GM19452 (cell line): ENCODE data around the gene ZNF678.

ENCODE experiments used
- ATAC-seq: cut with Tn5 transposase; IDR thresholded peaks from one replicate; pipeline ENCODE4 v1.9.1; 2021; ENCODE audit not compliant: unreplicated experiment

The ZNF678 gene

DNA sequence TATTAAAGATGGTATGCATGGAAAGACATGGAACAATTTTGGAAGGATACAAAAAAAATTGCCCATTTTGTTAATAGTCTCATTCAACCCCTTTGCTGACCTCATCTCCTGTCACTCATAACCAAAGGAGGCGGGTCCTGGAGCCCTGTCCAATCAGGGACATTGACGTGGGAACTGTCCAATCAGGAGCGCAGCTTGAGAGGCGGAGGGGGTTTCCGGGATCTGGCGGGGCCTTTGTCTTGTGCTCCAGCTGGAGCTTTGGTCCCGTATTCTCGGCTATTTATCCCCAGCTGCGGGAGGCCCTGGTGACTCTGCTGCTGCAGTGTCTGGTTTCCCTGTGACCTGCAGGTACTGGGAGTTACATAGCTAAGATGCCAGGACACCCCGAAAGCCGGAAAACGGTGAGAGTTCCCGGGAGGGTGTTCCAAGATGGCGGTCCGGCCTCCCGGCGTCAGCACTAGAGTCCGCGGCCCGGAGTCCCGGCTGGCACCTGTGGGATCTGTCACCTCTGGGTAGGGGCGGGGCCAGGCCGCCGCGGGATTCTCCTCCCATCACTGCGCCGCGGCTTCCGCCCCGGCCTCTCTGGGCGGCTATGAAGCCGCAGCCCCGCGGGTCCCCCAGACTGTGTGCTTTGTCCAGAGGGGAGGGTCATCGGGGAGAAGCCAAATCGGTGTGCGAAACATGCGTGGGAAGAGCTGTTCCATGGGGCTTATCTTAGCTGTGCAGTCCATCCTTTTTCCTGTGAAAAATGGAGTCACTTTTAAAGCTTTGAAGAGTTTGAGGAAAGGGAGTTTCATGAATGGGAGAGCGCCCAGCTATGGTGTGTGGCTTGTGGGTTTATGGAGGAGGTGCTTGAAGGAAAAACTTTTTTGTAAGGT, at the start of gene ZNF678:
TSS of gene ZNF678 (plus strand) at position 233 of the 878 bp plus-strand sequence. CDS start 87,436 bp downstream, outside the sequence.
- ATAC-seq, result peak; percentile 95

DNA sequence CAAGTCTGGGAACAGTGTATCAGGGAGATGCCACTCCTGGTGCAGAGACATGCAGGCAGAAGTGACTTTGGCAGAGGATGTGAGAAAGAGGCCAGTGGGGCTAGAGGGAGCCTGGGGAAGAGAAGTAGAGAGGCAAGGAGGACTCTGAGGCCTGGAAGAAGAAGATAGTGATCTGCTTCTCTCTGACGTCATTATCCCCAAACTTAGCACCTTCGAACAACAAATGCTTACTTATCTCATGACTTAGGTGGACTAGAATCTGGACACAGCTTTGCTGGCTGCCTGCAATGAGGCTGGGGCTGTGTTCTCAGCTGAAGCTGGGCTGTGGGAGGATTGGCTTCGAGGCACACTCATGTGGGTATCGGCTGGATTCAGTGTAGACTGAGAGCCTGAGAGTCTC, 44.5 kb upstream of the ZNF678 start:
- no peak for ATAC-seq

DNA sequence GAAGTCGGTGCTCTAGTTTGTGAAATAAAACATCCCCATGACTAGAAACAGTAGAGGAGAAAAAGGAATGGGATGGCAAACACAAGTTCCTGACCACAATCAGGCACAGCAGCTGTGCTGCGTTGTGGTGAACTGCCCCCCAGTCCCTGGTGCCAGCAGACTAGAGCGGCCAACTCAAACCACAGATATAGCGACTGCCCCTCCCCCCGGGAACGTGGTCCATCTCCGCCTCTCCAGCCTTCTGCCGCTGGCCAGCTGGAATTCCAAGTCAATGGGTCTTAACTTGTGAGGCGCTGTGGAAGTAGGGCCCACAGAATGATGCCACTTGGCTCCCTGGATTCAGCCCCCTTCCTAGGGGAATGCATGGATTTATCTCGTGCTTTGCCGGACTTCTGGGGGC, 41.6 kb upstream of the ZNF678 start:
- ATAC-seq, result no peak

DNA sequence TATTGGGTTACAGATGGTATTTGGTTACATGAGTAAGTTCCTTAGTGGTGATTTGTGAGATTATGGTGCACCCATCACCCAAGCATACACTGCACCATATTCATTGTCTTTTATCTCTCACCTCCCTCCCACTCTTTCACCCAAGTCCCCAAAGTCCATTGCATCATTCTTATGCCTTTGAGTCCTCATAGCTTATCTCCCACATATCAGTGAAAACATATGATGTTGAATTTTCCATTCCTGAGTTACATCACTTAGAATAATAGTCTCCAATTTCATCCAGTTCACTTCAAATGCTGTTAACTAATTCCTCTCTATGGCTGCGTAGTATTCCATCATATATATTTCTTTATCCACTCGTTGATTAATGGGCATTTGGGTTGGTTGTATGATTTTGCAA, 36.8 kb upstream of the ZNF678 start:
- no peak for ATAC-seq

DNA sequence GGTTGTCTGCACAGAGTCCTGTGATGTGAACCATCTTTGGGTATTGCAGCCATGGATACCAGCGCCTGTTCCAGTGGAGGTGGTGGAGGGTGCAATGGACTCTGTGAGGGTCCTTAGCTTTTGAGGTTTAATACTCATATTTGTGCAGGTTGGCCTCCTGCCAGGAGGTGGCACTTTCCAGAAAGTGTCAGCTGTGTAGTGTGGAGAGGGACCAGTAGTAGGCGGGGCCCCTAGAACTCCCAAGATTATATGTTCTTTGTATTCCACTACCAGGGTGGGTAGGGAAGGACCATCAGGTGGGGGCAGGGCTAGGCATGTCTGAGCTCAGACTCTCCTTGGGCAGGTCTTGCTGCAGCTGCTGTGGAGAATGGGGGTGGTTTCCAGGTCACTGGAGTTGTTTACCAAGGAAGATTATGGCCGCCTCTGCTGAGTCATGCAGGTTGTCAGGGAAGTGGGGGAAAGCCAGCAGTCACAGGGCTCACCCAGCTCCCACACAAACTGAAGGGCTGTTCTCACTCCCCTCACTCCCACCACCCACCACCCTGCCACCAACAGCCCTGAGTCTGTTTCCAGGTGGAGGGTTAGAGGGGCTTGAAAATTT, 31.2 kb upstream of the ZNF678 start:
- no peak for ATAC-seq

DNA sequence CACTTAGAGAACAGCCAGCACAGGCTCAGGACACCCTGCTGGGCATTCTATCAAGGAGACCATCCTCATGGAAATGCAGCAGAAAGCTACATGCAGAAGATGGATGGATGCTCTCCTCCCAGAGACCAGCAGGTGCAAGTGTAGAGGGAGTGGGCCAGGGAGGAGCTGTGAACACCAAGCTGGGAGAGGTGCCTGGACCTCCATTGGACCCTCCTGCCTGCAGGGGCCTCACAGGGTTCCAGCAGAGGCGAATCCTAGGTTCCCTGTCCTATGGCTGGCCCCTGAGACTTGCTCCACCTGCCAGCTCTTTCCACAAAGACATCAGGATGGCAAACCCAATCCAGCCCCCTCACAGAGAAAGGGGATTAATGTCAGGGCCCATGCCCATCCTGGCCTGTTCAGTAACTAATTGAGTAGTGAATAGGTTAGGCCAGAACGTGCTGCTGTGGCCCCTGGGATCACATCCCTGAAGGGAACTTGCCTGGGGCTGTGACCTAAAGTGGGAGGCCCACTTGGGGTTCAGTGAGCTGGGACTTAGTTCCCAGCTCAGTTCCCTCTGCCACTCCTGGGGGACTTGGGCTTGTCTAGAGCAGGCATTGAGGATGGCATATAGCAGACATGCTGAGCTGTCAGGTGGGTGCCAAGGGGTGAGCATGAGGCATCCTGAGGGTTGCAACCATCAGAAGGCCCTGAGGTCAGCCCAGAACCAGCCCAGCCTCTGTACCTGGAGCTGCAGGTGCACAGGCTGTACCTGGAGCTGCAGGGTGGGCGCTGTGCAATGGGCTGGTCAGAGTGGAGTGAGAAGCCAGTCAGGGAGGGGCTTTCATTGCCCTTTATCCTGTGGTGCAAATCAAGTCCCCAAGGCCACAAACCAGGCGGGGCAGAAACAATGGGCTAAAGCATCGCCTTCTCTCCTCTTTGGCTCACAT, 22.9 kb upstream of the ZNF678 start:
- no peak for ATAC-seq

DNA sequence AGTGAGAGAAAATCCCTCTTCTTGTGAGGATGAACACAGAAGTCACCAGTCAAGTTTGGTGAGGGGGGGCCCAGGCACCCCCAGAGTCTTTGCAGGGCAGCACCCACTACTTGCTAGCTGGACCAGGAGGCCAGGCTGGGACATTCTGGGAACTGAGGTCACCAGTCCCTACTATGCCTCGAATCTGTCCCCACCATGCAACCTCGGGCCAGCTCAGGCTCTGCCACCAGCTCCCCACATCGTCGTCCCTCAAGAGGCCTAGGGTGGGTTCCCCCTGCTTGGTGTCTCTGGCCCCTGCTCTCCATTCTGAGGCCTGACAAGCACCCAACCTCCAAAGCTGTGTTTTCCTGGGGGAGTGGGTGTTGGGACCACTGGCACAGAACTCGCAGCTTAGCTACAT, 22.2 kb upstream of the ZNF678 start:
- no peak for ATAC-seq

DNA sequence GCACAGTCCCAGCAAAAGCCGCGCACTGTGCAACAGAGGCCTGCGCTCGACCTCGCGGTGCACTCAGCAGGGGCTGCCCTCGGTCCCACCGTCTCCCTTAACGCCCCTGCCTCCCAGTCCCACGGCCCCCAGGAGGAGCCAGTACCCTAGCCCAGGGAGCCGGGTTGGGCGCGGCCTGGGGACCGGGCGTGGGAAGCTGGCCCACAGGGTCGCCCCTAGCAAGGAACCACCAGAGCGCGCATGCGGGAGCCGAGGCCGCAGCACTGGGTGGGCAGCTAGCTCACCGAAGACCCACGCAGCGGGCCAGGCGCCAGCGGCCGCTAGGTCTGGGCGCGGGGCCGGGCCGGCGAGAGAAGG, 21.6 kb upstream of the ZNF678 start:
- ATAC-seq, result no peak

DNA sequence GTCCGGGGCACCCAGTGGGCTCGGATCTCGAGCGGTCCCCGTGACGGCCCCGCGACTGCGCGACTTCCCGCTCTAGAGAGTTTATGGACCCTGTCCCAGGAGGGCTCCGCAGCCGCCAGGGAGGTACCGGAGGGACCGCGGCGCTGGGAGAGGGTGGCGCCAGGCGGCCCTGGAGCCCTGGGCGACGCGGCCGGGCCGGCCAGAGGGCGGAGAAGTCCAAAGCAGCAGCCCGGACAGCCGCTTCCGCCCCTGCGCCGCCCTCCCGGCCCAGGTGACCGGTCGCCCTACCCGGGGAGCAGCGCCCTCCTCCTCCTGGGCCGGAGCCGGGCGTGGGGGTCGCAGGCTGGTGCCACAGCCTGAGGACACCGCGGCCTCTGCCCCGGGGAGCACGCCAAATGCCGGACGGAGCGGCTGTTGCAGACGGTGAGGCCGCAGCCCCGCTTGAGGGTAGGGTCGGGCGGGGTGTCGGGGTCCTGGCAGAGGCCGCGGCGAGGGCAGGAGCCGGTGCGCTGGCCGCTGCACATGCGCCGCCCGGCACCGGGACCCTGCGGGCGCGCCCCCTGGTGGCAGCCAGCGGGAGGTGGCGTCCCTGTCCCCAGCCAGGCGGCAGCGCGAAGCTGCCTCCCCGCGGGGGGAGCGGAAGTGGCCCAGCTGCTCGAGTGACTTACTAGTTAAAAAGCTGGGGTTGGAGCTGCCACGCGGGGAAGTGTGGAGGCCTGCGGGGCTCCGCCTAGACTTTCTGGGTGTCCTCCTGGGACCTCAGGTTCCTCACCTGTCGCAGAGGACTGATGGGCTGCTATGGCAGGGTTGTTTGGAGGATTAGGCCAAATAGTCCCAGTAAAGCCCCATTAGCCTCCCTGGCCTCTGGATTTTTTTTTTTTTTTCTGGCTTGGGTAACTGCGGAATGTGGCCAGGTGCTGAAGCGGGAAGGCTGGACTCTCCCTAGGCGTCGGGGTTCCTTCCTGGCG, 20.9 kb upstream of the ZNF678 start:
- peak; percentile 95 for ATAC-seq

DNA sequence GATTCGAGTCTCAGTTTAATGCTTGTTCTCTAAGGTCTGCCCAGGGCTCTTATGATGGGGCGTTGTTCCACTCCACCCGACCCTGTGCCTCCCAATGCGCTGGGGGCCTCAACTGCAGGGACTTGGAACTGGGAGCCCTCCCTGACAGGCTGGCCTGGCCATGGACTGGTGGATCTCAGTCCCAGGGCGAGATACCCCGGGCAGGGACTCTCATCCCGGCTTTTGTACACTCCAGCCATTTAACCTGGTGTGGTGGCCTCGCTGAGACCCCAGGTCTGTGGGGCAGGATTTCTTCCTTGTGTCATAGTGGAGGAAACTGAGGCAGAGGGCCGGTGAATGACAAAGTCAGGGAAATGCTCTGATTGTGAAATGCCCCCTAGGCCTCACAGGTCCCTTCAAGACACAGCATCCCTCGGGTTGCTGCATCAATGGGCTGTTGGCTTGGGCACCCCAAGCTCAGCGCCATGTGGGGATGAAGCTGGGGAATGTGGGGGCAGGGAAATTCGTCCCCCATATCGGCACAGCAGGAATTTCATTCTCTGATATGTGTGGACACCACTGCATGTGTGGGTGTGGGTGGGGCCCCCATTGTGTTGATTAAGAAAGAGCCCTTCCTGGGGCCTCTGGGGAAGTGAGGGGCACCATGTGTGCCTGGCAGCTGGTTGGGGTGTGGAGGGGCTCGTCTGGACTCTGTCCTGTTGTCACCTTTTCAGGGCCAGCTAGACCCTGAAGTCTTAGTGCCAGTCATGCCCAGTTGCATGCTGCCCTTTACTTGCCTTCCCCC, 19.9 kb upstream of the ZNF678 start:
- no peak for ATAC-seq

DNA sequence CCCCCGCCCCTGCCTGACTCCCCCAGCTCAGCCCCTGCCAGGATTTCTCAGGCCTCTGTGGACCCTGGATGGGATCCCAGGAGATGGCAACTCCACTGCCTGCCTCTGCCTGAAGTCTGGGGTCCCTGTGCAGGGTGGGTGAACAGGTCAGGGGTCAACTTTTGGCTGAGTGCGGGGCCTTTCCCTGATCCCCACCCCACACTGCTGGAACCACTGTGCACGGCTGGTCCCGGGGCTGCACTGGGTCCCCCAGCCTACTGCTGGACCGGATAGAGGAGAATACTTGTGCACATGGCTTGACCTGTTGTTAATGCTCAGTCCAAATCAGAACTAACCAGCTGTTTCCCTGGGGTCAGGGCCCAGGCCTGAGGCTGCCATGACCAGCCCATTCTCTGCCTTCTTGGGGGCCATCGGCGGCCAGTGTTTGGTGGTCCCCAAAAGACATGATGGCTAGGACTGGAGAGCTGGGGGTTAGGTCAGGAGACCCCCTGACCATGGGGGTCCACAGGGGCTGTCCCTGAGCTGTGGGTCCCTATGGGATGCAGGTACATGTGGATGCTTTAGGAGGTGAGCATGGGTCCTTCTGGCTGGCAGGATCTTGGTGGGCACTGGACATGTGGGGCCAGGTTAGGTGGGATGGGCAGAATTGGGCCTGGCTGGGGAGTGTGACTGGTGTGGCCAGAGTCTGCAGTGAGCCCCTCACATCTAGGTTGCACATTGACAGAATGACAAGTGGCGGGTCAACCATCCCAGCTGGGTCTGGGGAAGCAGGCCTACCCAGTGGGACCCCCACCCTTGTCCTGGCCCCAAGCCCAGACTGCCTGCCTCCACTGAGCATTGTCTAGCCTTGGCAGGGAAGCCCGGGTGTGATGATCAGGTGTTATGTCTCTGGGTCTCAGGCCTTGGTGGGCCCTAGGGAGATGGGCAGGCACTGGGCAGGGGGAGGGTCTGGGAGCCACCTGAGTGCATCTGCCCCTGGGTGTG, 19.0 kb upstream of the ZNF678 start:
- ATAC-seq, result no peak

DNA sequence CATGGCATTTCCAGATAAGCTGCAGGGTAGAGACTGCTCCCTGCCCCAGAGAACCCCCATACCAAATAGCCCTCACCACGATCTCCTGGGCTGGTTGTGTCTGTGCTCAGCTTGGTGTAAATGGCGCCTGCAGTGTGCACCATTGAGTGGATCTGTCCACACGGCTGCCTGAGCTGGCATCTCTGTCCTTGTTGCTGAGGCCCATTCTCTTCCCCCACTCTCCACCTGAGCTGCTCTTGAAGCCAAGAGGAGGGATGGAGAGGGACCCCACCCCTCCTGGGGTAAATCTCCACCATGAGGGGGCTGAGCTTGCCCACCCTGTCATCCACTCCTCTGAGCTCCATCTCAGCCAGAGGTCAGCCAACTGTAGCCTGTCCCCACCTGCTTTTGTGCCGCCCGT, 18.0 kb upstream of the ZNF678 start:
- ATAC-seq, result no peak

DNA sequence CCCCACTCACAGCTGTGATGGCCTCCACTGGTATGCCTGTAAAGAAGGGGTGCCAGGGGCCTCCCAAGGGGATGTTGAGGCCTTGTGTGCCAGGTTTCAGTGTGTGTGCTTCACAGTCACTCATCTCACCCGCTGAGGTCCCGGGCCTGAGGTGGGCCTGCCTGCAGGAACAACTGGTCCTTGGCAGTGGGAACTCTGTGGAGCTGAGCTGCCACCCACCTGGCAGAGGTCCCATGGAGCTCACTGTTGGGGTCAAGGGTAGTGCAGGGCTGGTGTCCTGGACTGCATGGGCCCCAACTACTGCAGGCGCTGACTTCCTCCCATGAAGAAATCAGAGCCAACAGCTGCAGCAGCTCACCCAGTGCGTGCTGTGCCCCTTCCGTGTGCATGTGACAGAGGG, 17.3 kb upstream of the ZNF678 start:
- no peak for ATAC-seq

DNA sequence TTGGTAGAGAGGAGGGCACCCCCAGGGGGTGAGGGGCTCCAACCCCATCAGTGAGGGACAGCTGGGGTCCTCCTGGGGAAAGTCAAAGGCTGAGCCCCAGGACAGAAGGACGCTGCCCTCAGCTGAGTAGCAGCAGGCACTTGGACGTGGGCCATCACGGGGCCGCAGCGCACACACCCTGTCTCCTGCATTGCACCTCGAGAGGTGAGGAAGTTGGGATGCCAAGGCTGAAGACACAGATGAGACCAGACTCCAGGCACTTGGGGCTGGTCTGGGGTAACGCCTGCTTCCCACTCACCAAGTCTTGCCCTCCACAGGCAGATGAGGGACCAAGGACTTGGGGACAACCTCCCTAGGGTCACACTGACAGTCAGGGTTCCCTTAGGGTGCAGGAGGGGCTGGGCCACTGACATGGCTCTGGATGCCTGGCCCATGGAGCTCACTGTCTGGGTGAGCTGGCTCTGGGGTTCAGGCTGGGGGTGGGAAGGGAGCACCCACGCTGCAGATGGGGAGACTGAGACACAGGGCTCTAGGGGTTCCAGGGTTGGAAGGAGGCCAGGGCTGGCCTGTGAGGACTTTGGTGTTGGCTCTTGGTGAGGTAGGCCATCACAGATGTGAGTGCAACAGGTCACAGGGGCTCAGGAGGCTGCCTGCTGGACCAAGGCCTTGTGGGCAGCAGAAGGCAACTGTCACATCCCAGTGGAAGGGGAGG, 16.6 kb upstream of the ZNF678 start:
- ATAC-seq, result no peak

DNA sequence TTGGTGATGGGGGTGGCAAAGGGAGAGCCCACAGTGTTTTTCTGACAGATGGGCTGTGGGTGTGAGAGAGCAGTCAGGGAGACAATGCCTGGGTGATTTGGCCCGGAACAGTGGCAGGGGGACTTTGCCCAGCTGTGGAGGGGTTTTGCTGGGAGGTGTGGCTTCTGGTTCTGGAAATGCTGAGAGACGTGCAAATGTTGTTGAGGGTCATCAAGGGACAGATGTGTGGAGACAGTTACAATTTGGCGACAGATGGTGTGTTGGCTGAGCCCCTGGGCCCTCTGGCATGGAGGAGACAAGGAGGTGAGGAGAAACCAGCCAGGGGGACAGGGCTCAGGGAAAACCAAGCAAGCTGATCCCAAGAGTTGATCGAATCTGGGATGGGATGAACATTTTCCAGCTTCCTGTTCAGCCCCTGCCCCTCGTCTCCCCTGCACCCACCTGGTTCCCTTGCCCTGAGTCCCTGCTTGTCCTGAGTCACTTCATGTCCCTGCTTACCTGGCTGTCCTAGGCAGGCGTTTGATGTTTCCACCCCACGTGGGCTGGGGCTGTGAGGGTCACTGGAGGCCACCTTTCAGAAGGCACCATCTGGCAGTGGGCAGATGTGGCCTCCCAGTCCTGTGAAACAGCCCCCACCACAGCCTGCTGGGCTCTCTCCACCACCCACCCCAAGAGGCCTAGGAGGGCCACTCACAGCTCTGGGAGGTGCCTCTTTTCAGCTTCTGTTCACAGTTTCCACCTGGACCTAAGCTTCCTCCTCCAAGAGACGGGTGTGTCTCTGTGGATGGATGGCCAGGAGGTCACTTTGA, 15.8 kb upstream of the ZNF678 start:
- ATAC-seq, result no peak

DNA sequence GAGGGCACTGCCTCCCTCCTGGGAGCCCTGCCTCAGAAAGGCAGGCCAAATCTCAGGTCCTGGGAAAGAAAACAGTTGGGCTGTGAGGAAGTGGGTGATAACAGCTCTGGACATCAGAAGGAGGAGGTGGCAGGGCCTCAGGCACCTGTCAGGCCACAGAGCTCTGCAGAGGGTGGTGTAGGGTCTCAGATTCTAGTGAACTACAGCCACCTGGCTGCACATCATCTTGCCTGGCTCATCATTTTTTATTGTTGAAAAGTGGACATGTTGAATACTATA, 15.3 kb upstream of the ZNF678 start:
- no peak for ATAC-seq

DNA sequence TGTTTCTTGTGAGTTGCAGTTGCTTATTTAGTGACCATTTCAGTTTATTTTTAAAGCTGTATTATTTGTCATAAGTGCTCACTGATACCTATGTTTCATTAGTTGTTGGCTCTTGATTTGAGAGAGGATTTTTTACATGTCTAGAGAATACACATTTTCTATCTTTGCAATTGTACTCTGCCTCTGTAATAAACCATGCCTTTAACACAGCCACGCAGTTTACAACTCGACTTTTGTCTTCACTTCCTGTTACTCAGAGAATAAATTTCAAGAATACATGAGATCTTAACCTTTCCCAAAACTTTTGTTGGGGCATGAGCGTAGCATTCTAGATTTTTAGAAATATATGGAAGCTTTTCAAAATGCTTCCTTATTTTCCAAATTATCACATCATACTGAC, 14.9 kb upstream of the ZNF678 start:
- ATAC-seq, result no peak
